CD4-positive, alpha-beta T cell treated with Interferon alpha-2 for 1 hour (primary cell): ENCODE data around the gene DPPA5.
A peak's percentile ranks its signal among the peaks of the same experiment; 100 is the strongest.
"Not testable (repeated sequence)": the region's sequence is repeated elsewhere in the genome, so short reads cannot be mapped to it uniquely, and the experiment has no call there.

Experiments used
- DNase-seq, 2 donors: peaks; one replicate each; pipeline ENCODE4 v3.0.0-alpha.2; 2020 to 2022

DPPA5 gene

GRCh38 chr6:73353636-73354593, at the start of gene DPPA5:
TSS of gene DPPA5 (minus strand) at chr6:73354276. CDS start at chr6:73354225, 51 bp downstream.
- no peak for DNase-seq

- DNase-seq, result no peak
These were observed 46.6 kb upstream of the DPPA5 start for GRCh38 chr6:73400656-73401055.

GRCh38 chr6:73395875-73396274, 41.8 kb upstream of the DPPA5 start:
- DNase-seq, result no peak

GRCh38 chr6:73394577-73395354, 40.7 kb upstream of the DPPA5 start, which contains the start of gene DDX43:
TSS of gene DDX43 (plus strand) at chr6:73394828. CDS start at chr6:73394906, 78 bp downstream.
- peak; percentile 76 to 84 for DNase-seq

- DNase-seq, result no peak
These were observed 39.2 kb upstream of the DPPA5 start for GRCh38 chr6:73393278-73393677.

GRCh38 chr6:73392188-73392587, 38.1 kb upstream of the DPPA5 start:
- not testable (repeated sequence) for DNase-seq

GRCh38 chr6:73391675-73392074, 37.6 kb upstream of the DPPA5 start:
- DNase-seq, result peak in 1 of 2 donors; percentile 33

- no peak for DNase-seq
These were observed 35.8 kb upstream of the DPPA5 start for GRCh38 chr6:73389854-73390253.

- peak; percentile 47 to 72 for DNase-seq
These were observed 34.9 kb upstream of the DPPA5 start for GRCh38 chr6:73388800-73389512.

GRCh38 chr6:73388433-73388799, 34.3 kb upstream of the DPPA5 start:
- no peak for DNase-seq

GRCh38 chr6:73382462-73383113, 28.5 kb upstream of the DPPA5 start:
- DNase-seq, result no peak

- DNase-seq, result not testable (repeated sequence)
These were observed 27.5 kb upstream of the DPPA5 start for GRCh38 chr6:73381531-73381930.

- DNase-seq, result no peak
These were observed 23.1 kb upstream of the DPPA5 start for GRCh38 chr6:73377225-73377624.

- no peak for DNase-seq
These were observed 21.1 kb upstream of the DPPA5 start for GRCh38 chr6:73375216-73375615.

GRCh38 chr6:73372516-73372915, 18.4 kb upstream of the DPPA5 start:
- DNase-seq, result no peak

- no peak for DNase-seq
These were observed 17.9 kb upstream of the DPPA5 start for GRCh38 chr6:73371984-73372383.

- DNase-seq, result no peak
These were observed 15.5 kb upstream of the DPPA5 start, which contains the start of gene OOEP for GRCh38 chr6:73369563-73369962. TSS of gene OOEP (minus strand) at chr6:73369897. CDS start at chr6:73369792, 105 bp downstream.

GRCh38 chr6:73369157-73369556, 15.1 kb upstream of the DPPA5 start:
- DNase-seq, result no peak

- no peak for DNase-seq
These were observed 14.6 kb upstream of the DPPA5 start for GRCh38 chr6:73368675-73369074.

- DNase-seq, result no peak
These were observed 13.8 kb upstream of the DPPA5 start for GRCh38 chr6:73367761-73368355.

GRCh38 chr6:73364549-73364948, 10.5 kb upstream of the DPPA5 start:
- no peak for DNase-seq

GRCh38 chr6:73364121-73364520, 10.0 kb upstream of the DPPA5 start:
- DNase-seq, result no peak
